T47D (cell line): ENCODE results near the gene MICU1.
"Not testable (repeated sequence)": the region's sequence is repeated elsewhere in the genome, so short reads cannot be mapped to it uniquely, and the experiment has no call there.

Experiments
- DNase-seq, 2 experiments: peaks; one replicate each; pipeline versions ENCODE4 v3.0.0 to v3.0.0-alpha.2; 2011 to 2012; ENCODE audit warnings: low read depth in 1 of 2, low spot score in 1 of 2
- JUND ChIP-seq: IDR thresholded peaks from 2 replicates; pipeline ENCODE4 v1.6.1; 2012; ENCODE audit warnings: low read depth
- in situ Hi-C: cut with HindIII; loops from 2 replicates; pipeline ENCODE4 v1.10.0; 2016; ENCODE audit warnings: low sequenced_read_pairs, low pct_unique_long_range_greater_than_20kb

MICU1 gene

DNA sequence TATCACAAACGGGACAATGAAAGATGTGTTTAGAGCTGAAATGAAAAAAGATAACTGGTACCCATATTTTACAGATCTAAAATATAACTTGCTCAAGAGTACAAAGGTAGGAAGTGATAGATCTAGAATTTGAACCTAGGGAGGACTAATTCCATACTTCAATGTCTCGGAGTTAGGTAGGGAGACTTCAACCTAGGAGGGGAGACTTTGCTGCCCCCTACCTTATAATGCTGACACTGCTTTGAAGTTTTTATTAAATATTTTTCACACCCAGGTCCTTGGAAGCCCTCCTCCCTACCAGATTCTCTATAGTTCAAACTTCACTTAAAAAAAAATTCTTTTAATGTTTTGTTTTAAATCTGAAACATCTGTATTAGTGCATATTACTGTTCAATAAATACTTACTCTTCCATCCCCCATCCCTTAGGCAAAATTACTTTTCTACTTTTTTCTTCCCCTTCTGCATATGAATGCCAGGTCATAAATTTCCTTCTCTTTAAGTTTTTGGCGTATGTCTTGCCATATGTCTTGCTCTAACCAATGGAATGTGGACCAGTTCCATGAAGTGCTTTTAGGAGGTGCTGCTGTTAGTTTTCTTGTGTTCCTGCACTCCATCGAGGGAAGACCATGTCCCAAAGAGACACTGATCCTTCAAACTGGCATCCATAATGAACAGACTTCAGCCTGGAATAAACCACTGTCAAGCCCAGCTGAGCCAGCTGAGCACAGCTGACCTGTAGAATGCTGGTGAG is 57.8 kb downstream of the MICU1 start:
- peak in 1 of 2 experiments; percentile 15 for DNase-seq
- in situ Hi-C loops: no loop called here
- no peak for TF ChIP-seq JUND

DNA sequence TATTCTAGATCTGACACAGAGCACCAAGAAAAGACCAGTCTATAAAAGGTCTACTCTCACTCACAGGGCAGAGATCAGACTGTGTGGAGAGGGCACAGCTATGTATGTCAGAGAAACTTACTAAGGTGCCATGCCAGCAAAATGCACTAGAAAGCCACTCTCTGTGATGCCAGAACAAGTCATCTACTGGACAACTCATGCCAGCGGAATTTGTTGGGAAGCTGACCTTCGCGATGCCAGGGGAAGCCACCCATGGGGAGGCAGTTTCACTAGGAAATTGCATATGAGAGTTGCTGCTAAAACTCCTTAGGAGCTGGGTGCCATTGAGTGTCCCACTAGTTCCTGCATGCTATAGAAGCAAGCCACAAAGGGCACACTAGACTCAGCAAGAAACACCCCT is 58.5 kb downstream of the MICU1 start:
- TF ChIP-seq JUND: no peak
- in situ Hi-C loops: no loop called here
- no peak for DNase-seq

DNA sequence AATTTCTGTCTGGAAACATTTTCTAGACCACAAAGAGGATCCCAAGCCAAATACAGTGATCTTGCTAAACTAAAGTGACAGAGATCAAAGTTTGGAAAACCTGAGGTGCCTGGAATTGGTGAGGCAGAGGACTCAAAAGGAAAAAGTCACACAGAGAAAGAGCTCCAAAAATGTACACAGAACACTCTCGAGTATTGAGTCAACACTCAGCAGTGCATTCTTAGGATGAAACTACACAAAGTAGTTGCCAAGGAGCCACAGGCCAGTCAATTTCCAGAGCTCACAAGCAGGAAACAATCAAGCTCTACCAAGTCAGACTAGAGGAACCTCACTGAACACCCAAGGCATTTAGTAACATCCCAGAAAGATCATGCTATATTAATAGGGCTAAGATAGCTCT is 61.3 kb downstream of the MICU1 start:
- in situ Hi-C loops: no loop called here
- peak; percentile 14 to 44 for DNase-seq
- no peak for TF ChIP-seq JUND

DNA sequence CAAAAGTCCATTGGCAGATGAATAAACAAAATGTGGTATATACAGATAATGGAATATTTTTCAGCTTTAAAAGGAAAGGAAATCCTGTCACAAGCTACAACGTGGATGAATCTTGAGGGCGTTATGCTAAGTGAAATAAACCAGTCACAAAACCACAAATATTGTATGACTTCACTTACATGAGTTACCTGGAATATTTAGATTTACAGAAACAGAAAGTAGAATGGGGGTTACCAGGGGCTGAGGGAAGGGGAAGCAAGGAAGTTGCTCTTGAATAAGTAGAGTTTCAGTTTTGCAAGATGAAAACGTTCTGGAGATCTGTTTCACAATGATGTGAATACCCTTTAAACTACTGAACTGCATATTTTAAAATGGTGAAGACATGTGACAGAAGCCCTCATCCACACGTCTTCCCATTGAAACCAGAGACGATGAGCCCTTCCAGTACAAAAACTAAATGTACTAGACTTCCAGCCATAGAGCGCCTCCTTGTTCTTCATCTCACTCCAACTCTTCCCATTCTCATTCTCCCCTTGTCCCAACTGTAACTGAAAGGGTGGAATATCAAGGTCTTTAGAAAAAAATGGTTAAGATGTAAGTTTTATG is 62.4 kb downstream of the MICU1 start:
- DNase-seq: no peak
- in situ Hi-C loops: no loop called here
- TF ChIP-seq JUND: no peak

DNA sequence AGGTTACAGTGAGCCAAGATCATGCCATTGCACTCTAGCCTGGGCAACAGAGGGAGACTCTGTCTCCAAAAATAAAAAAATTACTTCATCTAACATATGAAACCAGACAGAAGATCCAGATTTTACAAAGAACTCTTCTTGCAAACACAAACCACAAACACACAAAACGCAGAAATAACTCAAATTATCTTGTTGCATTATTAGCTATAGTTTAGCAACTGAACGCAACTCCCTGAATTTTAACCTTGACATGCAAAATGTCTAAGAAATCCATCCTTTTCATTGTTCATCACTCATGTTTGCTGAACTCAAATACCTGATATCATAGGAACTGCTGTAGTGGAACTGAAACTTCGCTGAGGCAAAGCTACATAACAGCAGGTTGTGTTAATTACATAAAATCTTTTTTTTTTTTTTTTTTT is 64.1 kb downstream of the MICU1 start:
- no peak for DNase-seq
- in situ Hi-C loops: no loop called here
- TF ChIP-seq JUND: no peak

DNA sequence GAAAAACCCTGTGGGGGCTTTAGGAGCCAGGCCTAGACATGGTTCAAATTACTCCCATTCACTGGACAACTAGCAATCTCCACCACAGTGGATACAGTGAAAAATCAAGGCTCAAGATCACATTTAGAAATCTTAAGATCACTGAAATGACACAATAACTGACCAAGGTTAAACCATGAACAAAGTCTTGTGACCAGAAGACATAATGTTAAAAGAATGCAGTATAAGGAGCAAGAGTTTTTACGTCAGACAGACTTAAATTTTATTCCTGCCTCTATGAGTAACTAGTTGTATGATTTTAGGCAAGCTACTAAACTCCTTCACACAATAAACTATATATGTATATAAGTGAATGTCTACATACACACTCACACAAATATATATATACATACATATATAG is 68.5 kb downstream of the MICU1 start:
- DNase-seq: no peak
- TF ChIP-seq JUND: no peak
- in situ Hi-C loops: no loop called here

DNA sequence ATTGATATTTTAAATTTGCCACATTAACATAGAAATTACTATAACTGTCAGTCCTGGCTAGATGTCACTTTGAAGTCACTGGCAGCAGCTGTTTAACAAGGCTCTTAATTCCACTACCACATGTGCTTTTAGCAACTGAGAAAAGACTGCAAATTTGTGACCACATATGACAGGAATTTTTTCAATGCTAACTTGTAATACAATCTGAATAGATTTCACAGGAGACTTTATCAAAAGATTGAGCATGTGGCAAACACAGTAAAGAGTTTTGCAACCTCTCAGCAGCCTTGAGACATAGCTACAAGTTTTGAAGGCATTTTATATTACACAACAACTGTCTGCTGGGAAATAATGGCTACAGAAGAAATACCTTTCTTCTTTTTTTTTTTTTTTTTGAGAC is 73.0 kb downstream of the MICU1 start:
- TF ChIP-seq JUND: no peak
- in situ Hi-C loops: no loop called here
- no peak for DNase-seq

DNA sequence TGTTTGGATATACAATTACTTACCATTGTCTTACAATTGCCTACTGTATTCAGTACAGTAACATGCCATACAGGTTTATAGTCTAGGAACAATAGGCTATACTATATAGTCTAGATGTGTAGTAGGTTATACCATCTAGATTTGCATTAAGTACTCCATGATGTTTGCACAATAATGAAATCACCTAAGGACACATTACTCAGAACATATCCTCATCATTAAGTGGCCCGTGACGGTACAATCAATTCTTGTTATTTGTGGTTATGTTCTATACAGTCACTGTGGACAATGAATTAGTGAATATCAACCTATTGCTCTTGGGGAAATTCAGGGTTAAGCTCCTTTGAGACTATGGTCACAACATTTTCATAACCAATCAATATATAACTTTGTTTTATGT is 75.6 kb downstream of the MICU1 start:
- in situ Hi-C loops: no loop called here
- no peak for TF ChIP-seq JUND
- DNase-seq: no peak

DNA sequence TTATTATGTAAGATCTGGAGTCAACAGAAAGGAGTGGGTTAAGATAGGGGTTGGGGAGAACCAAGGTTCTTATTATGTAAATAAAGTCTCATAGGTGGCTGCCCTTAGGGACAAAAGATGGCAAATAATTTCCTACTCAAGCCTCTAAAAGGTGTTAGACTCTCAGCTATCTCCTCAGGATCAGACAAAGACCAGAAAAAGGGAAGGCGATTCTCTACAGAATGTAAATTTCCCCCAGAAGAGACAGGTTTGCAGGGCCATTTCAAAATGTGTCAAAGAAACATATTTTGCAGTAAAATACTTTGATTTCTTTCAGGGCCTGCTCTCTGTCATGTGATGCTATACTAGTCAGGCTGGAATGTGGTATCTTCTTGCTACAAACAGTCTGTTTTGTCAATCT is 80.3 kb downstream of the MICU1 start:
- TF ChIP-seq JUND: no peak
- no peak for DNase-seq
- in situ Hi-C loops: no loop called here

DNA sequence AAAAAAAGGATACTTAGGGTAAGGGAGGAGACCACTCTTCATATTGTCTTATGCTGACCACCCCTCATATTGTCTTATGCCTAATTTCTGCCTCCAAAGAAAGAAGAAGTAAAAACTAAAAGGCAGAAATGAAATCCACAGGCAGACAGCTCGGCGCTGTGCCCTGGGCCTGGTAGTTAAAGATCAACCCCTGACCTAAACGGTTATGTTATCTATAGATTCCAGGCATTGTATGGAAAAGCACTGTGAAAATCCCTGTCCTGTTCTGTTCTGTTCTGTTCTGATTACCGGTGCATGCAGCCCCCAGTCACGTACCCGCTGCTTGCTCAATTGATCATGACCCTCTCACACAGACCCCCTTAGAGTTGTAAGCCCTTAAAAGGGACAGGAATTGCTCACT is 82.0 kb downstream of the MICU1 start:
- DNase-seq, in situ Hi-C loops: not testable (repeated sequence)

DNA sequence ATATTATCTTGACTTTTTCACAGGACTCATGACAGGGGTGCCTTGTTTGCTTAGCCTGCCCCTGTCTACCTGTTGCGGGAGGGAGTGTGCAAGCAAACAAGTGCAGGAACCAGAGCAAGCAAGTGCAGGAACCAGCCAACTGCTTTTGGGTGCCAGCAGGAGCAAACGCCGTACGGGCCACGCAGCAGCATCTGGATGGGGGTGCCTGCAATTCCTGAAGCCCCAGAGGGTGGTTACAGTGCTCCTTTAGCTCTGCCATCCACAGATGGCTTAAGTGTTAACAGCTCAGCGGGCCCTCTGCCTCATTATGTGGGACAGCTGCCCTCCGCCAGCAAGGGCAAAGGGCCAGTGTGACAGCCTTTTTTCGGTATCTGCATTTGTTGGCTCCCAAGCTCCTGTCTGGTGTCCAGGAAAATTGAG is 83.5 kb downstream of the MICU1 start:
- TF ChIP-seq JUND: no peak
- no peak for DNase-seq
- in situ Hi-C loops: no loop called here

DNA sequence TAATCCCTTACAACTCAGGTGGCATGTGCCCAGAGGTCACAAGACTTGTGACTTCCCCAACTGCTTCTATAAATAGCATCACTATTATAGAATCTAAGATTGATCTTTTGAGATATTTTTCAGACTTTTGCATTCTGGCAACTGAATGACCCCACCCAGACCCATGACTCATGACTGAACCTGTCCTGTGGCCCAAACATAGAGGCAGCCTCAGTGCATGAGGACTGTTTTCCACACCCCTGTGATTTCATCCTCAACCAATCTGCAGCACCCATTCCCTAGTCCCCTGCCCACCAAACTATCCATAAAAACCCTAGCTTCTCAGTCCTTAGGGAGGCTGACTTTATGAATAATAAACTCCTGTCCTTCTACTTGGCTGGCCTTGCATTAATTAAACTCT is 84.5 kb downstream of the MICU1 start:
- TF ChIP-seq JUND: no peak
- no peak for DNase-seq
- in situ Hi-C loops: no loop called here

DNA sequence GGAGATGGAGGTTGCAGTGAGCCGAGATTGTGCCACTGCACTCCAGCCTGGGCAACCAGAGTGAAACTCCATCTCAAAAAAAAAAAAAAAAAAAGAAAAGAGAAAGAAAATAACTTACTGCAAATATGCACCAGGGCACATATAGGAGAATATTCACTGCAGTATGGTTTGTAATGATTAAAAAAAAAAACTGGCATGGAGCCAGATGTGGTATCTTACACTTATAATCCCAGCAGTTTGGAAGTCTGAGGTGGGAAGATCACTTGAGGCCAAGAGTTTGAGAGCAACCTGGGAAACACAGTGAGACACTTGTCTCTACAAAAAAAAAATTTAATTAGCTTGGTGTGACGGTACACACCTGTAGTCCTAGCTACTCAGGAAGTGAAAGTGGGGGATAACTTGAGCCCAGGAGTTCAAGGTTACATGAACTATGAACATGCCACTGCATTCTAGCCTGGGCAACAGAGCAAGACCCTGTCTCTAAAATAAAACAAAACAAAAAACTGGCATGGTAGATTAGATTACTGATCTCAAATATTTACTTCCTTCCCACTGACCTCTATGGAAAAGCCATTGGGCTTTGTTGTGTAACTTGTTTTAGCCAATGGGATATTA is 85.6 kb downstream of the MICU1 start:
- TF ChIP-seq JUND: no peak
- no peak for DNase-seq
- in situ Hi-C loops: no loop called here
